Stimulated activated CD8-positive, alpha-beta memory T cell treated with anti-CD3 and anti-CD28 coated beads, Interleukin-15, amount 100 ng/mL, for 4 hours (primary cell): ENCODE results near the gene PCLO.
"Not testable (repeated sequence)": the region's sequence is repeated elsewhere in the genome, so short reads cannot be mapped to it uniquely, and the experiment has no call there.

Source experiments
- DNase-seq, 2 donors: peaks; one replicate each; pipeline ENCODE4 v3.0.0-alpha.2; 2020; ENCODE audit warnings: low read depth in 2 of 2

PCLO gene

GRCh38 chr7:82964150-82964882 lies 198.4 kb downstream of the PCLO start:
- no peak for DNase-seq

DNA sequence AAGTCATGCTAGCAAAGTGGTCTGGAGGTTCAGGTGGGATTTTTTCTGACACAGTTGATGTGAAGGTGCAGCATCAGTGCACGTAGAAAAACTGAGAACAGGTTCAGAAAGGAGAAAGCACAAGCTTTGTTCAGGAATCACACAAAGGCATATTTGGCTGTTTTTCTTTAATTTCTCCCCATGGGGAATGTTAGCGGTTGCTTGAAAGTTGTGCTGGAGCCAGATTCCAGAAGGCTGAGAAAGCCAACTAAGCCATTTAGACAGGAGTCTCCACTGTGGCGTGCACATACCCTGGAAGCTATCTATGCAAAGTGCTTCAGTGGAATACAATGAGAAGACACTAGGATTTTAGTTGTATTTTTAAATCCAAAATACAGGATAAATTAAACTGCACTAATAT lies 201.4 kb downstream of the PCLO start:
- DNase-seq: no peak

- no peak for DNase-seq
Measured at GRCh38 chr7:82959528-82959927, 203.2 kb downstream of the PCLO start.

- DNase-seq: no peak
Measured at GRCh38 chr7:82957521-82957920, 205.2 kb downstream of the PCLO start.

GRCh38 chr7:82953324-82954027 lies 209.2 kb downstream of the PCLO start:
- DNase-seq: no peak

GRCh38 chr7:82950436-82950835 lies 212.2 kb downstream of the PCLO start:
- DNase-seq: no peak

DNA sequence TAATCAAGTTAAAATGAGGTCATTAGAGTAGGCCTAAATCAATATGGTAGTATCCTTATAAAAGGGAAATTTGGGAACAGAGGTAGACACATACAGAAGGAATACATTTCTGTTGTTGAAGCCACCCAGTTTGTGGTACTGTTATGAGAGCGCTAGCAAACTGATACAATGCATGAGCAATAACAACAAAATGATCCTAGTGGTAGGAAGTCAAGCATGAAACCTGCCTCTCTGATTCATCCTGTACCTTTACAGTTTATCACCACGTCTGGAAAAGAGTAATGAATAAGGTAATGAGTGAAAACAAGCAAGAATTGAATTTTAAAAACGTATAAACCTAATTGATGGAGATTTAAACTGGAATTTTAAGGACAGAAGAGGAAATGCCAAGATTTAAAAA lies 217.2 kb downstream of the PCLO start:
- no peak for DNase-seq

DNA sequence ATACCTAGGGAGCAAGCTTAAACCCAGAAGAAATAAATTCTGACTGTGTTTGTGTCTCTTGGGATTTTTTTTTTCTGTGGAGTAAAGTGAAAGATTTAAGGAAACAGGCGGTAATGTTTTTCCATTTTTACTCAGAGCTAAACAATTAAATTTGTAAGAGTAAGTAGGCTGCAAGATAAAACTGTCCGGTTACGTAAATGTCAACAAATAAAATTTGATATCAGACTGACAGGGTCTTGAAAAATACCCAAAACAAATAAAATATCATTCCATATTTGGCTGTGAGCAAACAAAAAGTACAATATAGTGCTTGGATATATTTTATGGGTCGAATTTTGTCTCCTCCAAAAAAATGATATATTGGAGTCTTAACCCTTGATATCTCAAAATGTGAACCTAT lies 217.6 kb downstream of the PCLO start:
- no peak for DNase-seq

GRCh38 chr7:82932516-82932915 lies 230.2 kb downstream of the PCLO start:
- DNase-seq: no peak

DNA sequence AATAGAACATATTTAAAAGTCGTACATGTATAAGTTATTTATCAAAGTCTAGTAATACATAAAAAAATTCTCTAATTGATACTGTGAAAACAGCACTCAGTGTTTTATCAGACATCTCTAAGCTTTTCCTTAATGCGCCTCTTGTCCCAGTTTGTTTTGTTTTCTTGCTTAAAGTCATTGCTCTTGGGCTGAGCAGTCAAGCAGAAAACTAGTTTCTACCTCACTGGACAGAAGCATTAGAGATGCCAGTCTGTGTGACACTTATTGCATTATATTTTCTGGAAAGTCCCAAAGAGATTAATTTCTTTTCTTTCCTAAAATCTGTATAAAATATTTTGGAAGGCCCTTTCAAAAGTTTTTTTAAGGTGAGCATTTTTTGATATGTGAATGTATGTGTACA lies 236.2 kb downstream of the PCLO start:
- no peak for DNase-seq

DNA sequence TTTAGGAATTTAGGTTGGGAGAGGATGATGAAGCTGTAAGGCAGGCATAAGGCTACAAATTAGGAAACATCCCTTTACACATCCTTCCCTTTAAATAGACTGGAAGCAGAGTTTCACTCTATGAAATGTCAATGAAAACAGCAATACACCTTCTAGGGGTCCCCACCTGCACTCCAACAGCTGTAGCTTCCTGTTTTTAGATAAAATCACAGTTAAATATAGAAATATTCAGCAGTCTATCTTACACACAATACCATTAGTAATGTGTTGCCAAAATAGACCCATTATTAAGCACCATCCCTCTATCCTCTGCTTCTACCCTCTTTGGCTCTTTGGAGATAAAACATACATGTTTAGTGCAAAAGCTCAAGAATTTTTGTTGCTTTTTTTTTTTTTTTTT lies 237.4 kb downstream of the PCLO start:
- no peak for DNase-seq

DNA sequence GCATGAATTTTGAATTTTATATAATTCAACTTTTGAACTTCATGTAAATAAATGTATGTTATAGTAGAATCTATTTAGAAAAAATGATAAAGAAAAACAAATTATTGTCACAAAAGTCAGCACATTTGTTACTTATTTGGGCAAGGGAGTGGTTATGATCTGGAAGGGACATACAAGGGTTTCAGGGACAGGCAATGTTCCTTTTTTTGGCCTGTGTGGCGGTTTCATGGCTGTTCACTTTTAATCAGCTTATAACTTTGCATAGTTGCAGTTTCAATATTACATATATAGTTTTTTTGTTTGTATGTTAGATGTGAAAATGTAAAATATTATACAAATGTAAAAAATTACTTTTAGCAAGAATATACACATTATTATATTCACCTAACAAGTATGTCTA lies 256.2 kb downstream of the PCLO start:
- no peak for DNase-seq

GRCh38 chr7:82904871-82905270 lies 257.8 kb downstream of the PCLO start:
- no peak for DNase-seq

DNA sequence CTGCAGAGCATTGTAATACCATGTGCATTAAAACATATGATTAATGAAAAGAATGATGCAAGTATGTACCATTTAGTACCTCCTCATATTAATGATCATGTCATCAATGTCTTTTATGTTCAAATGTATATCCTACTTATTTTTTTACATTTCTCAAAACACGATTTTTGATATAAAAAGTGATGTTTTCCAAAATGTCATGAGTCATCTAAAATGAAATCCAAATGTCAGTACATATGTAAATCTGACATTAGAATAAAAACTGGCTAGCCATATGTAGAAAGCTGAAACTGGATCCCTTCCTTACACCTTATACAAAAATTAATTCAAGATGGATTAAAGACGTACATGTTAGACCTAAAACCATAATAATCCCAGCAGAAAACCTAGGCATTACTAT lies 261.6 kb downstream of the PCLO start:
- not testable (repeated sequence) for DNase-seq

GRCh38 chr7:82897500-82897899 lies 265.2 kb downstream of the PCLO start:
- DNase-seq: no peak

DNA sequence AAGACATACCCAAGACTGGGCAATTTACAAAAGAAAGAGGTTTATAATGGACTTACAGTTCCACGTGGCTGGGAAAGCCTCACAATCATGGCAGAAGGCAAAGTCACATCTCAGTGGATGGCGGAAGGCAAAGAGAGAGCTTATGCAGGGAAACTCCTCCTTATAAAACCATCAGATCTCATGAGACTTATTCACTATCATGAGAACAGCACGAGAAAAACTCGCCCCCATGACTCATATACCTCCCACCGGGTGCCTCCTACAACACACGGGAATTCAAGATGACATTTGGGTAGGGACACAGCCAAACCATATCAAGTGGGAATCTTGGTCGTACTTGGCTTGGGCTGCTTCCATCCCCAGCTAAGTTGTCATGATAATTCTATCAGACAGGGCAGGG lies 268.3 kb downstream of the PCLO start:
- not testable (repeated sequence) for DNase-seq

- DNase-seq: no peak
Measured at GRCh38 chr7:82886324-82886723, 276.4 kb downstream of the PCLO start.

GRCh38 chr7:82865856-82866255 lies 296.8 kb downstream of the PCLO start:
- DNase-seq: no peak

DNA sequence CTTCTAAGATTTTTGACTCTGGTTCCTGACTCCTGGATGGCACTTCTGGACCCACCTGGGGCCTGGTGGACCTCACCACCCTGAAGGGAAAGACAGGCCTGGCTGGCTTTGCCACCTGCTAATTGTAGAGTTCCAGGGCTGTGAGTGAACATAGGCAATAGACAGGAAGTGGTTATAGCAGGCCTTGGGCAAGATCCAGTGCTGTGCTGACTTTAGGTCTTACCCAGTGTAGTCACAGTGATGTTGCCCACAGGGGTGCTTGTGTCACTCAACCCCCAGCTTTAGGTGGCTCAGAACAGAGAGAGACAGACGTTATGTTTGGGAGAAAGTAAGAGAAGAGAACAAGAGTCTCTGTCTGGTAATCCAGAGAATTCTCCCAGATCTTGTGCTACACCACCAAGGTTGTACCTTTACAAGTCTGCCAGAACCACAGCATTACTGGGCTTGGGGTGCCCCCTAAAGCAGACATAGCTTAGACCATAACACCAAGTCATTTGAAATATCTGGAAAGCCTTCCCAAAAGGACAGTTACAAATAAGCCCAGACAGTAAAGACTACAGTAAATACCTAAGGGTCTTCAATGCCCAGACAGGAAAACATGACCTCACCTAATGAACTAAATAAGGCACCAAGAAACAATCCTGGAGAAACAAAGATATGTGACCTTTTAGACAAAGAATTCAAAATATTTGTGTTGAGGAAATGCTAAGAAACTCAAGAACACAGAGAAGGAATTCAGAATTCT lies 303.4 kb downstream of the PCLO start:
- DNase-seq: no peak

DNA sequence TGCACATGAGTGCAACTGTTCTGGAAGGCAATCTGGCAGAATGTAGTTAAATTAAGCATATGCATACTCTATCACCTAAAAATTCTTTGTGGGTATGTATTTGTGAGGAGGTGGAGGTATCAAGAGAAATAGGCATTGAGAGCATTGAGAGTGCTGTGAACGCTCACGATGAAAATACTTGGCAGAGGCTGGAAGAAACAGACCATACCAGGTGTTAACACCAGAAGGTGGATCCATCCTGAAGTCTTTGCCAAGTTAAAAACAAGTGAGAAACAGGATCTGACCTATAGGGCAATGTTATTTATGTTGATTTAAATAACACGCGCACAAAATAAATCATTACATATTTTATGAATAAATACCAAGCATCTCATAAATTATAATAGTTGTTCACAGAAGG lies 311.6 kb downstream of the PCLO start:
- no peak for DNase-seq

GRCh38 chr7:82841828-82842227 lies 320.9 kb downstream of the PCLO start:
- DNase-seq: no peak

DNA sequence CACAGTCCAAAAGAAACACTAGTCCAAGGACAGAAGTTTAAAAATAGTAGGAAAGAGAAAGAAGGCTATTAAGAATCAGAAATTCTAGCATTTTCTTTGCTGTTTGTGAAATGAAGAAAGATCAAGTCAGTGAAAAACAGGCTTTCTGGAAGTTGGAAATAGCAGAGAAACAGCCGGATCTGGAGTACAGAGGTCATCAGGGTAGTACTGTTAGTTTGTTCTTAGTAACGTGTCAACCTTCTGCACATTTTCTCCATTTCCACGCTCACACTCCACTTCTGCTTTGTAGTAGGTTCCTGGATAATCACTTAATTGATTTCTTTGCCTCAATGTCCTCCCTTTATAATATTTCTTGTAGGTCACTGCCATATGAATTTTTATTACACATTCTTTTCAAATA lies 322.6 kb downstream of the PCLO start:
- no peak for DNase-seq

GRCh38 chr7:82839555-82839954 lies 323.1 kb downstream of the PCLO start:
- no peak for DNase-seq
